Thoracic aorta (tissue), 2 donors: Measurements from ENCODE around the gene DCN. TPM values are rescaled to one million over a fixed set of nuclear protein-coding genes. Genes with fewer than 3 reads are reported as not detected.

Experiments
- ATAC-seq: fragments of 150-250 bp; one replicate; pipeline ENCODE4 v1.8.0; 2017; ENCODE audit warnings: low read depth; ENCODE audit not compliant: insufficient number of reproducible peaks, low FRiP score
- DNase-seq: peaks from one replicate; pipeline ENCODE4 v3.0.0-alpha.2; 2020; ENCODE audit warnings: low spot score
- H3K27ac ChIP-seq, 2 donors: fragments of 200-600 bp; sonication (generic); 1 replicate in 1 of 2; 2 replicates in 1 of 2; pipeline ENCODE4 v1.5.1; 2016; ENCODE audit warnings: mild to moderate bottlenecking in 2 of 2, moderate library complexity in 2 of 2
- H3K27me3 ChIP-seq: fragments of 200-600 bp; sonication (generic); replicated peaks from 2 replicates; pipeline ENCODE4 v1.6.0; 2016; ENCODE audit warnings: mild to moderate bottlenecking; ENCODE audit not compliant: insufficient read depth
- H3K36me3 ChIP-seq: fragments of 200-600 bp; sonication (generic); one replicate; pipeline ENCODE4 v1.5.1; 2016
- H3K4me1 ChIP-seq, 2 donors: fragments of 200-600 bp; sonication (generic); 1 replicate in 1 of 2; 2 replicates in 1 of 2; pipeline versions ENCODE4 v1.5.1 to v1.6.0; 2016; ENCODE audit warnings: low read depth in 2 of 2, mild to moderate bottlenecking in 1 of 2; ENCODE audit not compliant: control insufficient read depth in 1 of 2
- H3K4me3 ChIP-seq: fragments of 200-600 bp; sonication (generic); 2 replicates; pipeline ENCODE4 v1.5.1; 2016; ENCODE audit warnings: mild to moderate bottlenecking
- H3K9me3 ChIP-seq: fragments of 200-600 bp; sonication (generic); 2 replicates; pipeline ENCODE4 v1.5.1; 2016
- CTCF ChIP-seq: fragments of 200-600 bp; sonication (generic); IDR thresholded peaks from one replicate; pipeline ENCODE4 v1.5.1; 2019; ENCODE audit warnings: antibody characterized with exemption
- total RNA-seq, 2 donors: library from RNA; depleted of rRNA; stranded (reverse); fragments of >200 nt; gene quantifications; one replicate each; pipeline versions ENCODE4 v1.1.0 to v1.2.3, GENCODE V29; 2016

DCN gene
- total RNA-seq, 2 donors from 2014 or later = 869 to 1,972 TPM

DNA sequence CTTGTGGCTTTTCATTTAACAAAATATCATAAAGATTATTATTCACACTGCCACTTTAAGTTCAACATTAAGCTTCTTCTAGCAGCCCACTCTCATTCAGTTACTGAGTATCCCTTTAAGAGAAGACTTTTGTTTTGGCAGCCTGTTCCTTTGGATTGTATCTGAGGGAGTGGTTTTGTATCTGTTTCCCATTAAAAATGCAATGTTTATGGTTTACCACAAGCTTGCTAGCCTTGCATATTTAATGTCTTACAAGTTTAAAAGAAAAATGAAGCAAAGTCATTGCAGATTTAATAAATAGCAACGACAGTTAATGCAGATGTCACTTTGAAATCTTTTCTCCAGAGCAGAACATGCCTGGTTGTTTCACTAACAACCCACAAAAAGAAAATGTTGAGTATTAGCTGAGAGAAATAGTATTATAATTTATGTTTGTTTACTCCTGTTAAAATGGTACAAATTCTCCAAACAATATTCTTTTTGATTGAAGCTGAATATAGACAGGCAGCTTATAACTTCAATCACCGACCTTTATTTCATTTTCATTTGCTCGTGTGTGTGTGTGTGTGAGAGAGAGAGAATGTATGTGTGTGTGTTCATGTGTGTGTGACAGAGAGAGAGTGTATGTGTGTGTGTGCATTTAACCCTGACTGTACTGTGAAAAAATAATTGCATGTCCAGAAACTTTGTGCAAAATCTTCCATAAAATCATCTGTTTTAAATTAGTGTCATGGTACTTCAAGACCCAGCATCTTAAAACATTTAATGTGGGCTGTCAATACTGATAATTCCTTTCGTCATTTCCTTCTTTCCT is 1.8 kb downstream of the DCN start:
- Histone ChIP-seq H3K9me3 (no peaks in the 10 kb centered on the region), H3K27me3 (no peaks in the 10 kb centered on the region), H3K36me3 (no peaks in the 10 kb centered on the region), H3K27ac (no peak overlapping the region), H3K4me3 (peak overlapping the region; percentile 45), H3K4me1 (peaks cover 4 to 9% of the 10 kb centered on the region in 2 donors)
- no peak for TF ChIP-seq CTCF
- ATAC-seq (no peak), DNase-seq (no peak)

GRCh38 chr12:91179966-91180561 is 2.6 kb downstream of the DCN start:
- Histone ChIP-seq H3K36me3 (no peaks in the 10 kb centered on the region), H3K9me3 (no peaks in the 10 kb centered on the region), H3K4me3 (peak overlapping the region; percentile 45), H3K27me3 (no peaks in the 10 kb centered on the region), H3K4me1 (peaks cover 4 to 9% of the 10 kb centered on the region in 2 donors), H3K27ac (no peak overlapping the region)
- ATAC-seq (no peak), DNase-seq (no peak)
- TF ChIP-seq CTCF = no peak

DNA sequence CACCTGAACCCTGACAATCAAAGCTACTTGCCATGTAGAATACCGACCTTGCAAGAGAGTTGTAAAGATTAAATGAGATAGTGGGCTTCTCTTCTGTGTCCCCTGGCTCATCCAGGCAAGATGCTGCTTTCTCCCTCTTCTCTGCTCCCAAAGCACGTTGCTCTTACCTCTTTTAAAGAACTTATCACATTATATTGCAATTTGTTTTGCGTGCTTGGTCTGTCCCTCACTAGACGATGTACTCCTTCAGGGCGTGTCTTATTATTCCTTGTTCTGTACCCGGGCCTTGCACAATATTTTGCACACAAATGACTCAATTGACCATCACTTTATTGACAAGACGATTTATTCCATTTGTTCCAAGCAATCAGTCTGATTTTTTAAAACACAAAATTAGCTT is 3.3 kb downstream of the DCN start:
- Histone ChIP-seq H3K27ac (no peak overlapping the region), H3K4me1 (peaks cover 4 to 9% of the 10 kb centered on the region in 2 donors), H3K9me3 (no peaks in the 10 kb centered on the region), H3K4me3 (no peak overlapping the region), H3K36me3 (no peaks in the 10 kb centered on the region), H3K27me3 (no peaks in the 10 kb centered on the region)
- no peak for DNase-seq
- ATAC-seq = no peak
- no peak for TF ChIP-seq CTCF

DNA sequence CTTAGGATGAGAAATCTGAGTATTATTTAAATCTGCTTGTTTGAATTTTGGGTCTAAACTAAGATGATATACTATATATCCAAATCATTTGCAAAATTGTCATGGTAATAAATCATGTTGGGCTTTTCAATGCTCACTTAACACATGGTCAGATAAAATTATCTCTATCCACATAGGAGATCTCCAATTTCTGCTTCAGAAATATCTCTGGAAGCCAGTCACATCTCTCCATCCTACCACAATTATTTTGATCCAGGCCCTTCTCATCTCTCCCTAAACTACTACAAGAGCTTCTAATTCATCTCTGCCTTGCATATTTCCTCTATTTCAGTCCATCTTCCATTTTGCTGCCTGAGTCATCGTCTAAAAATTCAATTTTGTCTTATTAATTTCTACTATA is 3.8 kb downstream of the DCN start:
- no peak for DNase-seq
- H3K27me3 ChIP-seq = no peaks in the 10 kb centered on the region
- H3K9me3 ChIP-seq = no peaks in the 10 kb centered on the region
- no peak for ATAC-seq
- no peak overlapping the region for H3K27ac ChIP-seq
- no peak overlapping the region for H3K4me3 ChIP-seq
- no peak for TF ChIP-seq CTCF
- H3K36me3 ChIP-seq = no peaks in the 10 kb centered on the region
- peaks cover 4 to 9% of the 10 kb centered on the region in 2 donors for H3K4me1 ChIP-seq

DNA sequence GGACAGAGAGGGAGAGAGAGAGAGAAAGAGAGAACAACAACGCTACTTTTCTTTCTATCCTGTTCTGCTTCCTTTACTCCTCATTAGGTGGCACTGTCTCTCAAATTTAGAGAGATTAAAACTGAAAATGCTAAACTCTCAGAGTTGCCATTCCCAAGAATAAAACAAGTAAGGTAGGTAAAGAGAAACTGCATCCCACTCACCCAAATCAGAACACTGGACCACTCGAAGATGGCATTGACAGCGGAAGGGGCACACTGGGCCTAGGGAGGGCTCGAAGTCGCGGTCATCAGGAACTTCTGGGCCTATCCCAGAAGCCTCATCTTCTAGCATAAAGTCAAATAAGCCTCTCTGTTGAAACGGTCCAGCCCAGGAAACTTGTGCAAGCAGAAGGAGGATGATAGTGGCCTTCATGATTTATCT is 4.5 kb downstream of the DCN start:
- H3K27ac ChIP-seq = no peak overlapping the region
- no peak for ATAC-seq
- H3K36me3 ChIP-seq = no peaks in the 10 kb centered on the region
- peaks cover 4 to 7% of the 10 kb centered on the region in 2 donors for H3K4me1 ChIP-seq
- H3K9me3 ChIP-seq = no peaks in the 10 kb centered on the region
- TF ChIP-seq CTCF = peak; percentile 50
- H3K4me3 ChIP-seq = peak overlapping the region; percentile 65
- no peak for DNase-seq
- H3K27me3 ChIP-seq = no peaks in the 10 kb centered on the region
